Neural cell (in vitro differentiated cells): Measurements from ENCODE around the gene LY9. TPM values are rescaled to one million over a fixed set of nuclear protein-coding genes. Genes with fewer than 3 reads are reported as not detected.

ENCODE experiments used
- H2AFZ ChIP-seq: fragments of 200-600, 300-800 bp; sonication (generic), shearing (Covaris generic); 2 replicates; pipeline ENCODE4 v1.6.0; 2014; ENCODE audit warnings: low read depth, mild to moderate bottlenecking, antibody characterized with exemption, low read length, moderate library complexity
- H3F3A ChIP-seq: fragments of 200-600 bp; shearing (Covaris generic); 2 replicates; pipeline ENCODE4 v1.6.1; 2016; ENCODE audit warnings: mild to moderate bottlenecking, moderate library complexity, mixed read lengths, antibody characterized with exemption, low read length; ENCODE audit not compliant: insufficient read depth, poor library complexity, severe bottlenecking
- H3K27ac ChIP-seq: fragments of 200-600, 300-800 bp; sonication (generic), shearing (Covaris generic); 2 replicates; pipeline ENCODE4 v1.5.1; 2014; ENCODE audit warnings: mild to moderate bottlenecking, low read length, moderate library complexity
- H3K27me3 ChIP-seq: fragments of 300-800, 200-600 bp; sonication (generic), shearing (Covaris generic); 2 replicates; pipeline ENCODE4 v1.6.0; 2014; ENCODE audit warnings: mild to moderate bottlenecking, low read depth, low read length, moderate library complexity; ENCODE audit not compliant: insufficient read depth
- H3K36me3 ChIP-seq: fragments of 300-800, 200-600 bp; sonication (generic), shearing (Covaris generic); 2 replicates; pipeline ENCODE4 v1.5.1; 2014; ENCODE audit warnings: mild to moderate bottlenecking, antibody characterized with exemption, low read length, moderate library complexity; ENCODE audit not compliant: insufficient read depth
- H3K4me2 ChIP-seq: fragments of 300-800, 200-600 bp; sonication (generic), shearing (Covaris generic); 2 replicates; pipeline ENCODE4 v1.6.0; 2014; ENCODE audit warnings: mild to moderate bottlenecking, low read length
- H3K4me3 ChIP-seq: fragments of 300-800, 200-600 bp; sonication (generic), shearing (Covaris generic); 2 replicates; pipeline ENCODE4 v1.5.1; 2014; ENCODE audit warnings: mild to moderate bottlenecking, low read length, moderate library complexity
- H3K79me2 ChIP-seq: fragments of 200-600 bp; shearing (Covaris generic); replicated peaks from 2 replicates; pipeline ENCODE4 v1.6.0; 2014; ENCODE audit warnings: mild to moderate bottlenecking, low read length, moderate library complexity; ENCODE audit not compliant: insufficient read depth
- H3K9ac ChIP-seq: fragments of 300-800, 200-600 bp; sonication (generic), shearing (Covaris generic); 2 replicates; pipeline ENCODE4 v1.6.1; 2016; ENCODE audit warnings: mild to moderate bottlenecking, low read length, mixed read lengths
- H3K9me2 ChIP-seq: fragments of 200-600 bp; shearing (Covaris generic); 2 replicates; pipeline ENCODE4 v1.6.1; 2016; ENCODE audit warnings: mild to moderate bottlenecking, low read length, mixed read lengths; ENCODE audit not compliant: insufficient read depth
- H3K9me3 ChIP-seq: fragments of 200-600, 300-800 bp; sonication (generic), shearing (Covaris generic); 2 replicates; pipeline ENCODE4 v1.6.1; 2016; ENCODE audit warnings: mild to moderate bottlenecking, mixed run types, low read length, moderate library complexity, mixed read lengths
- H4K20me1 ChIP-seq: fragments of 200-600 bp; shearing (Covaris generic); 2 replicates; pipeline ENCODE4 v1.6.1; 2016; ENCODE audit warnings: mild to moderate bottlenecking, mixed run types; ENCODE audit not compliant: insufficient read depth
- EP300 ChIP-seq: fragments of 450-650 bp; conservative IDR thresholded peaks from 2 replicates; pipeline ENCODE4 v1.6.1; 2014; ENCODE audit warnings: antibody characterized with exemption, mild to moderate bottlenecking, moderate library complexity; ENCODE audit not compliant: poor library complexity, severe bottlenecking
- EZH2 ChIP-seq: fragments of 200-600, 300-800 bp; shearing (Covaris generic), sonication (generic); IDR thresholded peaks from 2 replicates; pipeline ENCODE4 v1.6.1; 2014; ENCODE audit warnings: antibody characterized with exemption, low read length, borderline replicate concordance, mild to moderate bottlenecking; ENCODE audit not compliant: insufficient read depth, poor library complexity, severe bottlenecking
- MXI1 ChIP-seq: fragments of 450-650 bp; conservative IDR thresholded peaks from 2 replicates; pipeline ENCODE4 v1.6.1; 2014; ENCODE audit warnings: antibody characterized with exemption, mild to moderate bottlenecking; ENCODE audit not compliant: poor library complexity, severe bottlenecking
- POLR2AphosphoS5 ChIP-seq: IDR thresholded peaks from 2 replicates; pipeline ENCODE4 v1.6.1; 2012
- RAD21 ChIP-seq: fragments of 450-650 bp; conservative IDR thresholded peaks from 2 replicates; pipeline ENCODE4 v1.6.1; 2014; ENCODE audit warnings: antibody characterized with exemption, mild to moderate bottlenecking, moderate library complexity
- SMC3 ChIP-seq: fragments of 450-650 bp; conservative IDR thresholded peaks from 2 replicates; pipeline ENCODE4 v1.6.1; 2014; ENCODE audit warnings: antibody characterized with exemption, mild to moderate bottlenecking, moderate library complexity; ENCODE audit not compliant: poor library complexity
- TAF1 ChIP-seq: IDR thresholded peaks from 2 replicates; pipeline ENCODE4 v1.6.1; 2012; ENCODE audit warnings: low read depth
- polyA plus RNA-seq: library from polyadenylated mRNA; depleted of rRNA; stranded (reverse); fragments of >200 nt; gene quantifications from 2 replicates; pipeline ENCODE4 v1.2.3, GENCODE V29; 2014
- TF ChIP-seq, protein P1 (sequence below): fragments of 450-650 bp; IDR thresholded peaks from 2 replicates; pipeline ENCODE4 v1.5.1; 2014; ENCODE audit warnings: antibody characterized with exemption, mild to moderate bottlenecking, moderate library complexity; ENCODE audit not compliant: poor library complexity, severe bottlenecking
- TF ChIP-seq, protein P2 (sequence below): IDR thresholded peaks from 2 replicates; pipeline ENCODE4 v1.6.1; 2012; ENCODE audit warnings: borderline replicate concordance

The LY9 gene
- polyA plus RNA-seq, 1 donor from 2014 or later, result not detected

DNA sequence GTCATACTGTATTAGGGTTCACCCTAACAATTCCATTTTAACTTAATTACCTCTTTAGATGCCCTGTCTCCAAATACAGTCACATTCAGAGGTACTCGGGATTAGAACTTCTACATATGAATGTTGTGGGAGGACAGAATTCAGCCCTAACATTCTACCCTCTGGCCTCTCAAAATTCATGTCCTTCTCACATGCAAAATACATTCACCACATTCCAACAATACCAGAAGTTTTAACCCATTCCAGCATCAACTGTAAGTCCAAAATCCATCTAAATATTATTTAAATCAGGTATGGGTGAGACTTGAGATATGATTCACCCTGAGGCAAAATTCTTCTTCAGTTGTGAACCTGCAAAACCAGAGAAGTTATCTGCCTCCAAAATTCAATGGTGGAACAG lies 14.5 kb downstream of the LY9 start:
- Histone ChIP-seq H3F3A (no peaks in the 10 kb centered on the region), H3K9ac (no peak overlapping the region), H3K27me3 (no peaks in the 10 kb centered on the region), H3K27ac (no peak overlapping the region), H3K4me2 (no peak overlapping the region), H2AFZ (no peak overlapping the region), H3K9me2 (no peaks in the 10 kb centered on the region), H3K4me3 (no peak overlapping the region), H3K36me3 (no peaks in the 10 kb centered on the region), H4K20me1 (no peaks in the 10 kb centered on the region), H3K9me3 (no peaks in the 10 kb centered on the region), H3K79me2 (no peaks in the 10 kb centered on the region)
- TF ChIP-seq TAF1, result no peak
- no peak for TF ChIP-seq MXI1
- no peak for TF ChIP-seq EP300
- TF ChIP-seq, protein P1, sequence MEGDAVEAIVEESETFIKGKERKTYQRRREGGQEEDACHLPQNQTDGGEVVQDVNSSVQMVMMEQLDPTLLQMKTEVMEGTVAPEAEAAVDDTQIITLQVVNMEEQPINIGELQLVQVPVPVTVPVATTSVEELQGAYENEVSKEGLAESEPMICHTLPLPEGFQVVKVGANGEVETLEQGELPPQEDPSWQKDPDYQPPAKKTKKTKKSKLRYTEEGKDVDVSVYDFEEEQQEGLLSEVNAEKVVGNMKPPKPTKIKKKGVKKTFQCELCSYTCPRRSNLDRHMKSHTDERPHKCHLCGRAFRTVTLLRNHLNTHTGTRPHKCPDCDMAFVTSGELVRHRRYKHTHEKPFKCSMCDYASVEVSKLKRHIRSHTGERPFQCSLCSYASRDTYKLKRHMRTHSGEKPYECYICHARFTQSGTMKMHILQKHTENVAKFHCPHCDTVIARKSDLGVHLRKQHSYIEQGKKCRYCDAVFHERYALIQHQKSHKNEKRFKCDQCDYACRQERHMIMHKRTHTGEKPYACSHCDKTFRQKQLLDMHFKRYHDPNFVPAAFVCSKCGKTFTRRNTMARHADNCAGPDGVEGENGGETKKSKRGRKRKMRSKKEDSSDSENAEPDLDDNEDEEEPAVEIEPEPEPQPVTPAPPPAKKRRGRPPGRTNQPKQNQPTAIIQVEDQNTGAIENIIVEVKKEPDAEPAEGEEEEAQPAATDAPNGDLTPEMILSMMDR, result no peak
- TF ChIP-seq SMC3, result no peak
- no peak for TF ChIP-seq EZH2
- TF ChIP-seq POLR2AphosphoS5, result no peak
- no peak for TF ChIP-seq RAD21
- TF ChIP-seq, protein P2, sequence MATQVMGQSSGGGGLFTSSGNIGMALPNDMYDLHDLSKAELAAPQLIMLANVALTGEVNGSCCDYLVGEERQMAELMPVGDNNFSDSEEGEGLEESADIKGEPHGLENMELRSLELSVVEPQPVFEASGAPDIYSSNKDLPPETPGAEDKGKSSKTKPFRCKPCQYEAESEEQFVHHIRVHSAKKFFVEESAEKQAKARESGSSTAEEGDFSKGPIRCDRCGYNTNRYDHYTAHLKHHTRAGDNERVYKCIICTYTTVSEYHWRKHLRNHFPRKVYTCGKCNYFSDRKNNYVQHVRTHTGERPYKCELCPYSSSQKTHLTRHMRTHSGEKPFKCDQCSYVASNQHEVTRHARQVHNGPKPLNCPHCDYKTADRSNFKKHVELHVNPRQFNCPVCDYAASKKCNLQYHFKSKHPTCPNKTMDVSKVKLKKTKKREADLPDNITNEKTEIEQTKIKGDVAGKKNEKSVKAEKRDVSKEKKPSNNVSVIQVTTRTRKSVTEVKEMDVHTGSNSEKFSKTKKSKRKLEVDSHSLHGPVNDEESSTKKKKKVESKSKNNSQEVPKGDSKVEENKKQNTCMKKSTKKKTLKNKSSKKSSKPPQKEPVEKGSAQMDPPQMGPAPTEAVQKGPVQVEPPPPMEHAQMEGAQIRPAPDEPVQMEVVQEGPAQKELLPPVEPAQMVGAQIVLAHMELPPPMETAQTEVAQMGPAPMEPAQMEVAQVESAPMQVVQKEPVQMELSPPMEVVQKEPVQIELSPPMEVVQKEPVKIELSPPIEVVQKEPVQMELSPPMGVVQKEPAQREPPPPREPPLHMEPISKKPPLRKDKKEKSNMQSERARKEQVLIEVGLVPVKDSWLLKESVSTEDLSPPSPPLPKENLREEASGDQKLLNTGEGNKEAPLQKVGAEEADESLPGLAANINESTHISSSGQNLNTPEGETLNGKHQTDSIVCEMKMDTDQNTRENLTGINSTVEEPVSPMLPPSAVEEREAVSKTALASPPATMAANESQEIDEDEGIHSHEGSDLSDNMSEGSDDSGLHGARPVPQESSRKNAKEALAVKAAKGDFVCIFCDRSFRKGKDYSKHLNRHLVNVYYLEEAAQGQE, result no peak

DNA sequence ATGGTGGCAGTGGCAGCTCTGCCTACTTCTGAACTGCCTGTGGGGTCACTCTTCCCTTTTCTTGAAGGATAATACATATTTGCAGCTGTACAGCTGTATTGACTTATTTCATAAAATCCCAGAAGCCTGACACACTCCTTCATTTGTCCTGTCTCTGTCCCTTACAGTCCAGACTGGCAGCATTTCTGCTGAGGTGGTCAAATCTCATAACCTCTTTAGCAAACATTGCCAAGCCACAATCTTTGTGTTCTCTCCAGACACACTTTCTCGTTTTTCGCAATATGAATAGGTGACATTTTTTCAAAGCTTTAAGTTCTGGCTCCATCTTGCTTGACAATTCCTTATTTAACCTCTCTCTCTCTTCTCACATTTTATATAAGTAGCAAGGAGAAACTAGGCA lies 15.2 kb downstream of the LY9 start:
- Histone ChIP-seq H3K27ac (no peak overlapping the region), H3K9ac (no peak overlapping the region), H4K20me1 (no peaks in the 10 kb centered on the region), H3K36me3 (no peaks in the 10 kb centered on the region), H3K4me2 (no peak overlapping the region), H2AFZ (no peak overlapping the region), H3K9me3 (no peaks in the 10 kb centered on the region), H3K4me3 (no peak overlapping the region), H3K79me2 (no peaks in the 10 kb centered on the region), H3K9me2 (no peaks in the 10 kb centered on the region), H3F3A (no peaks in the 10 kb centered on the region), H3K27me3 (no peaks in the 10 kb centered on the region)
- TF ChIP-seq, protein P2, result no peak
- TF ChIP-seq MXI1, result no peak
- TF ChIP-seq POLR2AphosphoS5, result no peak
- TF ChIP-seq RAD21, result no peak
- TF ChIP-seq TAF1, result no peak
- TF ChIP-seq SMC3, result no peak
- TF ChIP-seq EZH2, result no peak
- TF ChIP-seq, protein P1, result no peak
- no peak for TF ChIP-seq EP300
